OCI-LY7 (cell line): ENCODE results near the gene PRKG1. TPM values are rescaled to one million over a fixed set of nuclear protein-coding genes. Genes with fewer than 3 reads are reported as not detected.

Experiments used
- BruUV-seq: library from RNA; stranded (reverse); fragments of 400-500 nt; replicated peaks from 2 replicates; lab custom pipeline; 2021; lab: Mats Ljungman, UMichigan
- CTCF ChIA-PET: fragments of 300-600 bp; sonication (Branson Sonifier 250); formaldehyde crosslinking; loops from one replicate; lab custom pipeline; 2022; ENCODE audit warnings: antibody characterized with exemption; ENCODE audit not compliant: unreplicated experiment; lab: Charles Lee
- POLR2A ChIA-PET: fragments of 300-600 bp; sonication (Branson Sonifier 250); formaldehyde crosslinking; loops from one replicate; lab custom pipeline; 2022; ENCODE audit warnings: antibody characterized with exemption; lab: Charles Lee
- DNase-seq: peaks from one replicate; pipeline ENCODE4 v3.0.0-alpha.2; 2015; ENCODE audit warnings: low spot score
- H2AFZ ChIP-seq: fragments of 200-600 bp; sonication (generic), shearing (Covaris generic); 2 replicates; pipeline ENCODE4 v1.6.1; 2014; ENCODE audit warnings: mild to moderate bottlenecking, antibody characterized with exemption, low read length, moderate library complexity
- H3K27ac ChIP-seq: fragments of 200-600 bp; sonication (generic); 2 replicates; pipeline ENCODE4 v1.5.1; 2014; ENCODE audit warnings: mixed run types, low read depth, mild to moderate bottlenecking, moderate library complexity, low read length, inconsistent platforms; ENCODE audit not compliant: poor library complexity, severe bottlenecking
- H3K36me3 ChIP-seq: fragments of 200-600 bp; sonication (generic); 2 replicates; pipeline ENCODE4 v1.6.1; 2014; ENCODE audit warnings: mild to moderate bottlenecking, antibody characterized with exemption, low read length, moderate library complexity, mixed read lengths; ENCODE audit not compliant: insufficient read depth
- H3K4me1 ChIP-seq: fragments of 200-600 bp; sonication (generic); 2 replicates; pipeline ENCODE4 v1.5.1; 2014; ENCODE audit warnings: mild to moderate bottlenecking, low read length; ENCODE audit not compliant: insufficient read depth, poor library complexity, severe bottlenecking
- H3K4me2 ChIP-seq: fragments of 200-600 bp; sonication (generic); 2 replicates; pipeline ENCODE4 v1.6.1; 2014; ENCODE audit warnings: mild to moderate bottlenecking, low read length
- H3K4me3 ChIP-seq: fragments of 200-600 bp; sonication (generic); 2 replicates; pipeline ENCODE4 v1.5.1; 2014; ENCODE audit warnings: mild to moderate bottlenecking, low read depth, low read length; ENCODE audit not compliant: poor library complexity, severe bottlenecking
- H3K79me2 ChIP-seq: fragments of 200-600 bp; sonication (generic); 2 replicates; pipeline ENCODE4 v1.6.1; 2016; ENCODE audit warnings: low read depth, mild to moderate bottlenecking, low read length, moderate library complexity, mixed read lengths; ENCODE audit not compliant: insufficient read depth
- H3K9me2 ChIP-seq: fragments of 200-600 bp; sonication (generic); 2 replicates; pipeline ENCODE4 v1.6.1; 2016; ENCODE audit warnings: mild to moderate bottlenecking, low read length, mixed read lengths; ENCODE audit not compliant: insufficient read depth
- H3K9me3 ChIP-seq: fragments of 200-600 bp; sonication (generic); 2 replicates; pipeline ENCODE4 v1.6.1; 2014; ENCODE audit warnings: mild to moderate bottlenecking, mixed run types, low read length, mixed read lengths
- H4K20me1 ChIP-seq: fragments of 200-600 bp; sonication (generic); 2 replicates; pipeline ENCODE4 v1.6.1; 2014; ENCODE audit warnings: mild to moderate bottlenecking, antibody characterized with exemption, low read length, moderate library complexity, mixed read lengths; ENCODE audit not compliant: insufficient read depth
- EZH2phosphoT487 ChIP-seq: fragments of 200-600 bp; sonication (generic); IDR thresholded peaks from 2 replicates; pipeline ENCODE4 v1.6.1; 2018; ENCODE audit warnings: low read depth, borderline replicate concordance, mild to moderate bottlenecking, mixed run types, antibody characterized with exemption, low read length, moderate library complexity, mixed read lengths
- intact Hi-C: fragments of 100-400 bp; cut with micrococcal nuclease; formaldehyde crosslinking; loops from one replicate; pipeline ENCODE4 v1.10.0; 2022; ENCODE audit not compliant: unreplicated experiment
- total RNA-seq, 2 experiments: library from RNA; depleted of rRNA in 1 of 2; stranded (reverse); fragments of >200 nt in 1 of 2; shearing (Covaris generic) in 1 of 2; gene quantifications; 2 replicates each; pipeline ENCODE4 v1.2.3, GENCODE V29; 2014 to 2022
- TF ChIP-seq, protein P1 (sequence below): fragments of 200-600 bp; sonication (generic); conservative IDR thresholded peaks from 2 replicates; pipeline ENCODE4 v1.5.1; 2014; ENCODE audit warnings: mild to moderate bottlenecking, antibody characterized with exemption, low read length, moderate library complexity, mixed read lengths

The PRKG1 gene
- total RNA-seq, 2 experiments from 2014 or later: not detected

DNA sequence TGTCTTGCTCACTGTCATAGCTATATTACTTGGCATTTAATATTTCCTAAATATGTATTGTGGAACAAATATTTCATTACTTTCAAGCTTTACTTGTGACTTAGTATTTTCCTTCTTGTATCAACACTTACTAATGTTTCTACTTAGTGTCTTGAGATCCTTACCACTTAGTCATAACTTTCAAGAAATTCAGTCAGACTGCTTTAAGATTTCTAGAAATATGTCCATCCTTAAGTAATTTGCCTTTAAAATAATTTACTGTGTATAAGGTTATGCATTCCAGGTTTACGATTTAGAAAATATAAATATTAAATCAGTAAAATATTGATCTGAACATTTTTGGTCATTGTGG, 712.4 kb downstream of the PRKG1 start:
- Histone ChIP-seq H3K4me1 (no peaks in the 10 kb centered on the region), H4K20me1 (no peaks in the 10 kb centered on the region), H2AFZ (no peak overlapping the region), H3K36me3 (no peaks in the 10 kb centered on the region), H3K4me3 (no peak overlapping the region), H3K9me3 (no peaks in the 10 kb centered on the region), H3K27ac (no peak overlapping the region), H3K4me2 (no peak overlapping the region), H3K79me2 (no peaks in the 10 kb centered on the region), H3K9me2 (no peaks in the 10 kb centered on the region)
- ChIA-PET POLR2A (interaction anchor here (0.6 to 1.1 kb wide), 3 partner anchors 11 to 111 kb away, joined by 3 read pairs; no protein-coding TSS in a partner anchor), CTCF (no interaction called here)
- no peak for TF ChIP-seq EZH2phosphoT487
- TF ChIP-seq, protein P1, sequence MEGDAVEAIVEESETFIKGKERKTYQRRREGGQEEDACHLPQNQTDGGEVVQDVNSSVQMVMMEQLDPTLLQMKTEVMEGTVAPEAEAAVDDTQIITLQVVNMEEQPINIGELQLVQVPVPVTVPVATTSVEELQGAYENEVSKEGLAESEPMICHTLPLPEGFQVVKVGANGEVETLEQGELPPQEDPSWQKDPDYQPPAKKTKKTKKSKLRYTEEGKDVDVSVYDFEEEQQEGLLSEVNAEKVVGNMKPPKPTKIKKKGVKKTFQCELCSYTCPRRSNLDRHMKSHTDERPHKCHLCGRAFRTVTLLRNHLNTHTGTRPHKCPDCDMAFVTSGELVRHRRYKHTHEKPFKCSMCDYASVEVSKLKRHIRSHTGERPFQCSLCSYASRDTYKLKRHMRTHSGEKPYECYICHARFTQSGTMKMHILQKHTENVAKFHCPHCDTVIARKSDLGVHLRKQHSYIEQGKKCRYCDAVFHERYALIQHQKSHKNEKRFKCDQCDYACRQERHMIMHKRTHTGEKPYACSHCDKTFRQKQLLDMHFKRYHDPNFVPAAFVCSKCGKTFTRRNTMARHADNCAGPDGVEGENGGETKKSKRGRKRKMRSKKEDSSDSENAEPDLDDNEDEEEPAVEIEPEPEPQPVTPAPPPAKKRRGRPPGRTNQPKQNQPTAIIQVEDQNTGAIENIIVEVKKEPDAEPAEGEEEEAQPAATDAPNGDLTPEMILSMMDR: no peak
- intact Hi-C loops: no loop called here
- DNase-seq: no peak
- BruUV-seq: no TSS peak

DNA sequence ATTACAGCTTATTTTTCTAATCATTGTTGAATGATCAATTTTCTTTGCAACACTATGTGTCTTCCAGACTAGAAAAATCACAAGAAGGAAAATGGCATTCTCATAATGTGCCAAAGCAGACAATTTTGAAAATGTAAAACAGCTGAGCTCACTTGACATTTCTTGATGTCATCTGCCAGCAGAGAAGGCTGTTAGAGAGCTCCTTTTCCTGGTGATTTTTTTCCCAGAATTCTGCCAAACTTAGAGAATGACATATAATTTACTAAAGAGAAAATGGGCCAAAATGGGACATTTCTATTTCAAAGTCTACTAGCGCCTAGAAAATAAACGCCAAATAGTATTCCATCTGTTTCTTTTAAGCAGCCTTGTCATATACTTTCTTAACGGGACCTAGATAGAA, 714.0 kb downstream of the PRKG1 start:
- H3K9me2 ChIP-seq: no peaks in the 10 kb centered on the region
- no peaks in the 10 kb centered on the region for H3K79me2 ChIP-seq
- H4K20me1 ChIP-seq: no peaks in the 10 kb centered on the region
- no peak for DNase-seq
- H3K4me3 ChIP-seq: no peak overlapping the region
- no peaks in the 10 kb centered on the region for H3K4me1 ChIP-seq
- no peaks in the 10 kb centered on the region for H3K36me3 ChIP-seq
- no peak overlapping the region for H3K27ac ChIP-seq
- no TSS peak for BruUV-seq
- TF ChIP-seq, protein P1: no peak
- no peak for TF ChIP-seq EZH2phosphoT487
- CTCF ChIA-PET: no interaction called here
- no peak overlapping the region for H3K4me2 ChIP-seq
- intact Hi-C loops: no loop called here
- POLR2A ChIA-PET: no interaction called here
- H3K9me3 ChIP-seq: no peaks in the 10 kb centered on the region
- H2AFZ ChIP-seq: no peak overlapping the region

DNA sequence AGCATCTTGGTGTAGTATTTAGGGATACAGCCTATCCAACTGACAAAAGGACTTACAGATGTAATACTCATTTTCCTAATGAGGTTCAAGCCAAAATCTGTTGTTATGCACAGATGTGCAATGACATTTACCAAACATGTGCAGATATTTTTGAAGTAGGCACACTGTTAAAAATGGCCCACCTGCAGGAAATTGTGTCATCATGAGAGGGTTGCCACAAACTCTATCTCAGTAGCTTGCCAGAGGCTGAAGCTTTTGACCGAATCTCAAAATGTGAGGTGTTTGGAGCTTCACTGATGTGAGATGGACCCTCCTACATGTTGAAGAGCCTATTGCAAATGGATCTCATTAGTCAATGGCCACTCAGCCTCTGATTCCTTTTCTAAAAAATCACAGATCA, 714.8 kb downstream of the PRKG1 start:
- POLR2A ChIA-PET: no interaction called here
- CTCF ChIA-PET: no interaction called here
- Histone ChIP-seq H3K79me2 (no peaks in the 10 kb centered on the region), H3K4me1 (no peaks in the 10 kb centered on the region), H2AFZ (no peak overlapping the region), H3K9me2 (no peaks in the 10 kb centered on the region), H3K36me3 (no peaks in the 10 kb centered on the region), H4K20me1 (no peaks in the 10 kb centered on the region), H3K9me3 (no peaks in the 10 kb centered on the region), H3K4me3 (no peak overlapping the region), H3K27ac (no peak overlapping the region), H3K4me2 (no peak overlapping the region)
- intact Hi-C loops: no loop called here
- no TSS peak for BruUV-seq
- TF ChIP-seq, protein P1: no peak
- no peak for TF ChIP-seq EZH2phosphoT487
- no peak for DNase-seq
